22Rv1 (cell line): ENCODE data around the gene MTG1.
"Not testable (repeated sequence)": the region's sequence is repeated elsewhere in the genome, so short reads cannot be mapped to it uniquely, and the experiment has no call there.

Experiments used
- H3K27ac ChIP-seq: fragments of 450-650 bp; 2 replicates; pipeline ENCODE4 v1.5.1; 2017
- ZFX ChIP-seq: fragments of 450-650 bp; IDR thresholded peaks from 2 replicates; pipeline ENCODE4 v1.6.1; 2017; ENCODE audit warnings: antibody characterized with exemption, borderline replicate concordance
- TF ChIP-seq, protein P1 (sequence below): fragments of 450-650 bp; IDR thresholded peaks from 2 replicates; pipeline ENCODE4 v1.5.1; 2017; ENCODE audit warnings: mild to moderate bottlenecking

The MTG1 gene

GRCh38 chr10:133438711-133439273, 44.8 kb downstream of the MTG1 start:
- H3K27ac ChIP-seq, result no peak overlapping the region
- TF ChIP-seq ZFX, result no peak
- TF ChIP-seq, protein P1, sequence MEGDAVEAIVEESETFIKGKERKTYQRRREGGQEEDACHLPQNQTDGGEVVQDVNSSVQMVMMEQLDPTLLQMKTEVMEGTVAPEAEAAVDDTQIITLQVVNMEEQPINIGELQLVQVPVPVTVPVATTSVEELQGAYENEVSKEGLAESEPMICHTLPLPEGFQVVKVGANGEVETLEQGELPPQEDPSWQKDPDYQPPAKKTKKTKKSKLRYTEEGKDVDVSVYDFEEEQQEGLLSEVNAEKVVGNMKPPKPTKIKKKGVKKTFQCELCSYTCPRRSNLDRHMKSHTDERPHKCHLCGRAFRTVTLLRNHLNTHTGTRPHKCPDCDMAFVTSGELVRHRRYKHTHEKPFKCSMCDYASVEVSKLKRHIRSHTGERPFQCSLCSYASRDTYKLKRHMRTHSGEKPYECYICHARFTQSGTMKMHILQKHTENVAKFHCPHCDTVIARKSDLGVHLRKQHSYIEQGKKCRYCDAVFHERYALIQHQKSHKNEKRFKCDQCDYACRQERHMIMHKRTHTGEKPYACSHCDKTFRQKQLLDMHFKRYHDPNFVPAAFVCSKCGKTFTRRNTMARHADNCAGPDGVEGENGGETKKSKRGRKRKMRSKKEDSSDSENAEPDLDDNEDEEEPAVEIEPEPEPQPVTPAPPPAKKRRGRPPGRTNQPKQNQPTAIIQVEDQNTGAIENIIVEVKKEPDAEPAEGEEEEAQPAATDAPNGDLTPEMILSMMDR, result peak; percentile 68

DNA sequence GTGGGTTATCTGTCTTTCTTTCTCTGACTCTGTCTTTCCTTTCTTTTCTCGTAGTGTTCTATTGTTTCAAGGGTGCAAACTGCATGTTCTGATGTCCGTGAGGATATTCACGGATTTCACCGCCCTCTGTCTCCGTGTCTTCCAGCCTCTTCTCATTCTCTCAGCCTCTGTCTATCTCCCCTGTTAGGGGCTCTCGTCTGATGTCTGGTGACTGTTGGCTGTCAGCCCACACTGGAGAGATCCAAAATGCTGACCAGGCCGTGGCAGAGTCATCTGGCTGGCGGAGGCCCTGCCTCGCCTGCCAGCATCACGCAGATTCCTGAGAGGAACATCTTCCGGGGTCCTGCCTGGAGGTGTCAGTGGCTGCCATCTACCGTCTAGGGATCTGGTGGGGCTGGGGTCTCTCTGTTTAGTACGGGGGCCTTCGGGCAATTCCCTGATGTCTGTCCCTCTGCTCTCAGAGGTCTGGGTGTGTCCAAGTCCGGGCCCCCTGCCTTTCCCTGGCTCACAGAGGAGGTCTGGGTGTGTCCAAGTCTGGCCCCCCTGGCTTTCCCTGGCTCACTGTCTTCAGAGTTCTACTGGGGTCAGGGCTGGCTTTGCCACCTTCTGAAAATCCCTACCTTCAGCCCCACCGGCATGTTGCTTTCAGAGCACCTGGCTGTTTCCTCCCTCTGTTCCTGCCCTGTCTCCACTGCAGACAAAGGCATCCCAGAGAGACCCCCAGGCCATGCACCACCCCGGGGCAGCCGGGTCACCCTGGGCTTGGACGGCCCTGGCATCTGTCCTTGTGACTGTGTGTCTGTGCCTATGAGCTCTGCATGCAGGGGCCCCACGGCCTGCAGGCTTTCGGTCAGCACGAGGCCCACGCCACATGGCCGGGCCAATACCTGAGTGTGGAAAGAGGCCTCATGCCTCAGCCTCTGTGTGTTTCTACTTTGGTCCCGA, 45.8 kb downstream of the MTG1 start:
- H3K27ac ChIP-seq, result no peak overlapping the region
- TF ChIP-seq, protein P1, result no peak
- TF ChIP-seq ZFX, result no peak

GRCh38 chr10:133440633-133441285, 46.8 kb downstream of the MTG1 start:
- TF ChIP-seq, protein P1, result no peak
- no peak for TF ChIP-seq ZFX
- no peak overlapping the region for H3K27ac ChIP-seq

DNA sequence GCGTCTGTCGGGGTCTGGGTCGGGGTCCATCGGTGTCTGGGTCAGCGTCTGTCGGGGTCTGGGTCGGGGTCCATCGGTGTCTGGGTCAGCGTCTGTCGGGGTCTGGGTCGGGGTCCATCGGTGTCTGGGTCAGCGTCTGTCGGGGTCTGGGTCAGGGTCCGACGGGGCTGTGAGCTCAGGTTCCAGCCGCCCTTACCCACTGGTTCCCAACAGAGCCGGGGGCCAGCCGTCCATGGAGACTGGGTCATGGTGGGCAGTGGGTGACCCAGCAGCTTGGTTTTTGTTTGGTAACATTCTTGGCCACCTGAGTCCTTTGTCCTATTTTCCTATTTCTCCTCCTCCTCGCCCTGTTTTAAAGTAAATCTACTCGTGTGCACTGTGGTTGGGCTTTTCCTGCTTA, 47.4 kb downstream of the MTG1 start:
- not testable (repeated sequence) for H3K27ac ChIP-seq

DNA sequence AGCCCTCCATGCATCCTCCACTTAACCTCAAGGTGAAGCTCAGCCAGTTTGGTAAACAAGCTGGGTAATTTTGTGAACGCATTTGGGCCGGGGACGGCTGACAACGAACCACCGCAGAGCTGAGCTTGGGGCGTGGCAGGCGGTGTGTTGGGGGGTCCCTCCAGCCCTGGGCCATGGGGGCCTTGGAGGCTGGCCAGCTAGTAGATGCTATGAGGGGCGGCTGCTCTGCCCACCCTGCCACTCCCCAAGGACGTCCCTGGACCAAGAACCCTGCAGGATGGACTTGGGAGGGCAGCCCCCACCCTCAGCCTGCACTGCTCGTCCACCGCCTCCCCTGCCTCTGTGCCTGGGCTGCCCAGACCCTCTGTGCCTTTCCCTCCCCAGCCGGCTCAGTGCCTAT, 47.8 kb downstream of the MTG1 start:
- H3K27ac ChIP-seq, result no peak overlapping the region
- no peak for TF ChIP-seq ZFX
- TF ChIP-seq, protein P1, result no peak

DNA sequence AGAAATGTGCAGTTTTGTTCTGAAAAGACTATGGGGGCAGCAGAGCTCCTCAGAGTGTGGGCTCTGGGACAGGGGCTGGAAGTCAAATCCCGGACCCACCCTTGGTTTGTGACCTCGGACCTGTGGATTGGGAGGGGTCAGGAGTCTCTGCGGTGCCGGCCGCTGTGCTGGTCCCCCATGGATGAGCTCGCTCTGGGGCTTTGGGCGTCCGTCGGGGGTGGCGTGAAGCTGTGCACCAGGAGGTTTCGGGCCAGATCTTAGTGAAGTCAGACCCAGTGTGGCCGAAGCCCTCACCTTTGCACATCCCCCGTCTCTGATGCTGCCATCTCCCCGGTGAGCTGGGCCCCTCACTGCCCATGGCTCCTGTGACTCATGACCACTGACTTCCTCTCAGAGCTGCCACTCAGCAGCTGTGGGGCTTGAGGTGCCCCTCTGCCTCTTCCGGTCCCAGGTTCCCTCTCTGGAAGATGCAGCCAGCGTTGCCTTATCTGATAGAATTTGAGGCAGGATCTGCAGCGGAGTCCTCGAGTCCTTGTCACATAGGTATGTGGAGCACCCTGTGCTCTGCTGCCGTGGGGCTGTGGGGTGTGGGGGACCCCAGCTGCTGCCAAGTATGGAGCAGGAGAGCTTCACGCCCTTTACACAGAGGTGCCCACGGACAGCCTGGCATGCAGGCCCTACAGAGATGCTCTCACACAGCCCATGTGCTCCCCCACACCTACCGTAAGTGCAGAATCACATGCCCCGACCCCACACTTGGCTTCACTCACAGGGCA, 48.4 kb downstream of the MTG1 start:
- H3K27ac ChIP-seq, result no peak overlapping the region
- TF ChIP-seq ZFX, result no peak
- TF ChIP-seq, protein P1, result no peak

- TF ChIP-seq ZFX, result no peak
- TF ChIP-seq, protein P1, result no peak
- no peak overlapping the region for H3K27ac ChIP-seq
Measured at GRCh38 chr10:133442967-133443924, 49.3 kb downstream of the MTG1 start.
